GM13976 (cell line): Measurements from ENCODE around the gene SNRNP35.
"Not testable (repeated sequence)": the region's sequence is repeated elsewhere in the genome, so short reads cannot be mapped to it uniquely, and the experiment has no call there.

Source experiments
- DNase-seq: peaks from one replicate; pipeline ENCODE4 v3.0.0; 2012; ENCODE audit warnings: low spot score
- CTCF ChIP-seq: IDR thresholded peaks from 2 replicates; pipeline ENCODE4 v1.5.1; 2012; ENCODE audit warnings: borderline replicate concordance, mild to moderate bottlenecking; ENCODE audit not compliant: insufficient read depth; ENCODE audit errors: extremely low read depth, missing control alignments, control extremely low read depth
- in situ Hi-C: fragments of 300-500 bp; cut with MboI; formaldehyde crosslinking; loops from one replicate; pipeline ENCODE4 v1.12.0; 2022; ENCODE audit warnings: low sequenced_read_pairs, mixed read lengths, inconsistent platforms; ENCODE audit not compliant: unreplicated experiment

Gene SNRNP35

GRCh38 chr12:123487428-123487827 is 29.5 kb downstream of the SNRNP35 start:
- DNase-seq: no peak
- TF ChIP-seq CTCF: no peak
- in situ Hi-C loops: no loop called here

- no peak for TF ChIP-seq CTCF
- no peak for DNase-seq
- in situ Hi-C loops: no loop called here
These were observed 30.7 kb downstream of the SNRNP35 start for GRCh38 chr12:123488539-123489230.

- TF ChIP-seq CTCF: no peak
- DNase-seq: no peak
- in situ Hi-C loops: no loop called here
These were observed 31.6 kb downstream of the SNRNP35 start for GRCh38 chr12:123489580-123489979.

GRCh38 chr12:123490089-123490488 is 32.1 kb downstream of the SNRNP35 start:
- DNase-seq: no peak
- in situ Hi-C loops: no loop called here
- no peak for TF ChIP-seq CTCF

- in situ Hi-C loops: no loop called here
- no peak for DNase-seq
- no peak for TF ChIP-seq CTCF
These were observed 33.1 kb downstream of the SNRNP35 start for GRCh38 chr12:123491056-123491455.

GRCh38 chr12:123491481-123491880 is 33.5 kb downstream of the SNRNP35 start:
- no peak for DNase-seq
- no peak for TF ChIP-seq CTCF
- in situ Hi-C loops: no loop called here

GRCh38 chr12:123492339-123493039 is 34.5 kb downstream of the SNRNP35 start:
- in situ Hi-C loops, DNase-seq: not testable (repeated sequence)
